WTC11 (cell line): ENCODE measurements around the gene FBP1. TPM values are rescaled to one million over a fixed set of nuclear protein-coding genes. Genes with fewer than 3 reads are reported as not detected.

Experiments
- ATAC-seq: fragments of 200-7000 bp; cut with Tn5 transposase; 2 replicates; pipeline ENCODE4 v1.10.0; 2021; ENCODE audit warnings: mild to moderate bottlenecking, moderate library complexity
- CTCF ChIA-PET: fragments of 300-600 bp; sonication (Branson Sonifier 250); formaldehyde crosslinking; loops from one replicate; lab custom pipeline; 2021; ENCODE audit warnings: antibody characterized with exemption; lab: Charles Lee
- POLR2A ChIA-PET: fragments of 350-600 bp; sonication (Branson Sonifier 250); formaldehyde crosslinking; loops from one replicate; lab custom pipeline; 2021; ENCODE audit warnings: antibody characterized with exemption; lab: Charles Lee
- DNase-seq: peaks from one replicate; pipeline ENCODE4 v3.0.0; 2021; ENCODE audit warnings: low spot score
- H3K27ac Mint-ChIP-seq: 2 replicates; pipeline ENCODE4 v1.8.0; 2021; ENCODE audit warnings: mixed read lengths
- H3K27me3 Mint-ChIP-seq: 2 replicates; pipeline ENCODE4 v1.8.0; 2021; ENCODE audit warnings: low read depth, mild to moderate bottlenecking, moderate library complexity, mixed read lengths
- H3K36me3 Mint-ChIP-seq: 2 replicates; pipeline ENCODE4 v1.8.0; 2021; ENCODE audit warnings: mixed read lengths
- H3K4me1 Mint-ChIP-seq: 2 replicates; pipeline ENCODE4 v1.8.0; 2022; ENCODE audit warnings: mixed read lengths
- H3K4me3 Mint-ChIP-seq: 2 replicates; pipeline ENCODE4 v1.8.0; 2021; ENCODE audit warnings: mild to moderate bottlenecking, moderate library complexity, mixed read lengths
- H3K9me3 Mint-ChIP-seq: 2 replicates; pipeline ENCODE4 v1.8.0; 2021; ENCODE audit warnings: mixed read lengths
- ATF2 ChIP-seq: sonication (generic); formaldehyde crosslinking; IDR thresholded peaks from 2 replicates; pipeline ENCODE4 v1.8.1; 2022; ENCODE audit warnings: low read depth, missing genetic modification reagents, borderline replicate concordance
- ERG ChIP-seq: fragments of 250-450 bp; sonication (Bioruptor Pico); IDR thresholded peaks from 2 replicates; pipeline ENCODE4 v1.8.0; 2021; ENCODE audit warnings: mild to moderate bottlenecking
- GRHL2 ChIP-seq: fragments of 250-450 bp; sonication (Bioruptor Pico); IDR thresholded peaks from 2 replicates; pipeline ENCODE4 v1.8.0; 2022; ENCODE audit warnings: mild to moderate bottlenecking, moderate library complexity; ENCODE audit not compliant: insufficient replicate concordance, severe bottlenecking
- MXD4 ChIP-seq: fragments of 250-450 bp; sonication (Bioruptor Pico); IDR thresholded peaks from 2 replicates; pipeline ENCODE4 v1.8.0; 2021; ENCODE audit warnings: mild to moderate bottlenecking, moderate library complexity, borderline replicate concordance
- NFATC4 ChIP-seq: fragments of 250-450 bp; sonication (Bioruptor Pico); IDR thresholded peaks from 2 replicates; pipeline ENCODE4 v1.9.0; 2021; ENCODE audit warnings: mild to moderate bottlenecking
- NR2C2 ChIP-seq: sonication (generic); formaldehyde crosslinking; IDR thresholded peaks from 2 replicates; pipeline ENCODE4 v1.8.0; 2022; ENCODE audit warnings: mild to moderate bottlenecking, missing genetic modification reagents
- OVOL2 ChIP-seq: fragments of 250-450 bp; sonication (Bioruptor Pico); IDR thresholded peaks from 2 replicates; pipeline ENCODE4 v1.9.0; 2021; ENCODE audit warnings: mild to moderate bottlenecking, borderline replicate concordance
- PRDM15 ChIP-seq: sonication (generic); formaldehyde crosslinking; IDR thresholded peaks from 2 replicates; pipeline ENCODE4 v1.8.0; 2022; ENCODE audit warnings: missing genetic modification reagents
- PREB ChIP-seq: sonication (generic); formaldehyde crosslinking; IDR thresholded peaks from 2 replicates; pipeline ENCODE4 v1.8.1; 2022; ENCODE audit warnings: mild to moderate bottlenecking, missing genetic modification reagents, moderate library complexity, borderline replicate concordance
- SMAD3 ChIP-seq: sonication (generic); formaldehyde crosslinking; IDR thresholded peaks from 2 replicates; pipeline ENCODE4 v1.8.0; 2022; ENCODE audit warnings: missing genetic modification reagents, mild to moderate bottlenecking, borderline replicate concordance
- SMAD4 ChIP-seq: sonication (generic); formaldehyde crosslinking; IDR thresholded peaks from 2 replicates; pipeline ENCODE4 v1.8.0; 2022; ENCODE audit warnings: mild to moderate bottlenecking, missing genetic modification reagents
- SP1 ChIP-seq: sonication (generic); formaldehyde crosslinking; conservative IDR thresholded peaks from 2 replicates; pipeline ENCODE4 v1.8.1; 2022; ENCODE audit warnings: missing genetic modification reagents
- STAT6 ChIP-seq: sonication (generic); formaldehyde crosslinking; conservative IDR thresholded peaks from 2 replicates; pipeline ENCODE4 v1.8.1; 2023; ENCODE audit warnings: mild to moderate bottlenecking, low read depth, missing genetic modification reagents, moderate library complexity
- TEAD1 ChIP-seq: sonication (generic); formaldehyde crosslinking; IDR thresholded peaks from 2 replicates; pipeline ENCODE4 v1.8.0; 2022; ENCODE audit warnings: mild to moderate bottlenecking, missing genetic modification reagents
- ZNF138 ChIP-seq: sonication (generic); formaldehyde crosslinking; conservative IDR thresholded peaks from 2 replicates; pipeline ENCODE4 v1.8.1; 2022; ENCODE audit warnings: mild to moderate bottlenecking, moderate library complexity, missing genetic modification reagents
- ZNF219 ChIP-seq: sonication (generic); formaldehyde crosslinking; IDR thresholded peaks from 2 replicates; pipeline ENCODE4 v1.8.0; 2023; ENCODE audit warnings: missing genetic modification reagents, mild to moderate bottlenecking, borderline replicate concordance
- ZNF317 ChIP-seq: sonication (generic); formaldehyde crosslinking; IDR thresholded peaks from 2 replicates; pipeline ENCODE4 v1.8.1; 2023; ENCODE audit warnings: low read depth, mild to moderate bottlenecking, moderate library complexity, missing genetic modification reagents, borderline replicate concordance
- ZNF425 ChIP-seq: fragments of 250-450 bp; sonication (Bioruptor Pico); conservative IDR thresholded peaks from 2 replicates; pipeline ENCODE4 v1.9.0; 2021; ENCODE audit warnings: mild to moderate bottlenecking
- total RNA-seq: library from RNA; stranded (reverse); gene quantifications from 3 replicates; pipeline ENCODE4 v1.2.3, GENCODE V29; 2021

The FBP1 gene
- total RNA-seq, 1 experiment from 2014 or later = 6.4 TPM

- TF ChIP-seq PREB (no peak), MXD4 (CRISPR knock-in tag) (no peak)
These were observed 5.2 kb upstream of the FBP1 start (continued) for GRCh38 chr9:94644543-94644942.

- Mint-ChIP-seq H3K27me3 (peaks cover 60% of the 10 kb centered on the region), H3K9me3 (no peaks in the 10 kb centered on the region), H3K4me1 (peaks cover 18% of the 10 kb centered on the region), H3K4me3 (no peak overlapping the region), H3K36me3 (no peaks in the 10 kb centered on the region), H3K27ac (no peak overlapping the region)
- ChIA-PET CTCF (interaction anchor here (0.6 kb wide), 1 partner anchor 201 kb away, joined by 3 read pairs; no protein-coding TSS in a partner anchor), POLR2A (no interaction called here)
- TF ChIP-seq PRDM15 (CRISPR knock-in tag) = no peak
- no peak for TF ChIP-seq ZNF425 (CRISPR knock-in tag)
- no peak for TF ChIP-seq ERG (CRISPR knock-in tag)
- no peak for TF ChIP-seq ZNF317 (CRISPR knock-in tag)
- TF ChIP-seq OVOL2 (CRISPR knock-in tag) = no peak
- TF ChIP-seq NR2C2 (CRISPR knock-in tag) = no peak
- TF ChIP-seq TEAD1 = no peak
- no peak for TF ChIP-seq ZNF219 (CRISPR knock-in tag)
- DNase-seq (no peak), ATAC-seq (no peak)
These were observed 4.4 kb upstream of the FBP1 start for GRCh38 chr9:94643741-94644140.

- POLR2A ChIA-PET = no interaction called here
- ATAC-seq = no peak
- CTCF ChIA-PET = no interaction called here
- TF ChIP-seq SP1 (CRISPR knock-in tag) (no peak), NR2C2 (CRISPR knock-in tag) (no peak), ATF2 (no peak), GRHL2 (CRISPR knock-in tag) (no peak), STAT6 (CRISPR knock-in tag) (no peak), SMAD3 (CRISPR knock-in tag) (no peak), NFATC4 (CRISPR knock-in tag) (no peak), ZNF425 (CRISPR knock-in tag) (no peak), ZNF138 (no peak), SMAD4 (CRISPR knock-in tag) (no peak)
These were observed 3.9 kb upstream of the FBP1 start for GRCh38 chr9:94643176-94643575.

More at GRCh38 chr9:94643176-94643575, 3.9 kb upstream of the FBP1 start:
- DNase-seq = no peak
- H3K4me1 Mint-ChIP-seq = peaks cover 20% of the 10 kb centered on the region
- H3K9me3 Mint-ChIP-seq = no peaks in the 10 kb centered on the region
- H3K27ac Mint-ChIP-seq = no peak overlapping the region
- no peak overlapping the region for H3K4me3 Mint-ChIP-seq
- no peaks in the 10 kb centered on the region for H3K36me3 Mint-ChIP-seq
- peaks cover 66% of the 10 kb centered on the region for H3K27me3 Mint-ChIP-seq
